ENCODE measurements around the gene LEPROT. TPM values are rescaled to one million over a fixed set of nuclear protein-coding genes. Genes with fewer than 3 reads are reported as not detected.

LEPROT gene
- total and polyA plus RNA-seq, 4 donors: 23.6 to 43.4 (median 36.3) TPM

DNA sequence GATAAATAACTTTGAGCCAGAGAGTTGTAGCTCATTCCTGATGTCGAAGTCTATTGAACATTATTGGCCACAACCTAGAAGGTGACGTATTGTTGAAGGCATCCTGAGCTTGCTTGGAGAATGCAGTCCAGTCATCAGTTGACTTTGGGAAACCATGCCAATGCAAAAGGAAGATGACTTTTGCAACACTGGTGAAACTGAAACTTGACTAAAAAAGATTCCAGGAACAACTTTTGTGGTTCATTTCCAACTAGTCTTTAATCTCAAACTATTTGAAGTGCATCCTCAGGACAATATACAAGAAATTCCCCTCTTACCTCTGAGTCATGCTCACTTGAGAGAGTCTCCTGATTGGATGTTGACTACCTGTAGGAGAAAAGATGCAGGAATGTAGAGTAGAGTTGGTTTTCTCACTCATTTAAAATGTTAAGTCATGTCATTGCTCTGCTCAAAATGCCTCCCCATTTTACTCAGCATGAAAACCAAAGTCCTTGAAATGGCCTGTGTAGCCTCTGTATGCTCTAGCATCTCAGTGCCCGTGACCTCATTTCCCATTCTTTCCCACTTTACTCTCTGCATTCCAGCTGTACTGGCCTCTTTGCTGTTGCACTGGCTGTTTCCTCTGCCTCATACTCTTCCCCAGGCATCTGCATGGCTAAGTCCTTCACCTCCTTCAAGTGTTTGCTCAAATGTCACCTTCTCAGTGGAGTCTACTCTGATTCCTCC lies 24.4 kb upstream of the LEPROT start:
- no peak overlapping the region for H3K4me3 ChIP-seq (ENCODE audit: low read depth in 1 of 3, low read length in 3 of 3)
- H3K36me3 ChIP-seq (ENCODE audit: control insufficient read depth in 4 of 4, insufficient read depth in 3 of 4, low read depth in 1 of 4, low read length in 3 of 4): no peaks in the 10 kb centered on the region
- H3K9me3 ChIP-seq (ENCODE audit: control insufficient read depth in 4 of 4, low read length in 3 of 4): no peaks in the 10 kb centered on the region
- H3K4me1 ChIP-seq (ENCODE audit: control insufficient read depth in 4 of 4, insufficient read depth in 4 of 4, low read length in 3 of 4): no peaks in the 10 kb centered on the region
- DNase-seq (ENCODE audit: low spot score): no peak
- H3K9ac ChIP-seq (ENCODE audit: low read depth in 1 of 2, low read length in 2 of 2): no peak overlapping the region
- H3K27ac ChIP-seq (ENCODE audit: low read depth in 1 of 2, low read length in 2 of 2): no peak overlapping the region
- WGBS: 89% methylated on average over 3 of the region's 3 CpGs
- no peaks in the 10 kb centered on the region for H3K27me3 ChIP-seq (ENCODE audit: control insufficient read depth in 4 of 4, insufficient read depth in 4 of 4, low read length in 3 of 4)
- TF ChIP-seq SP1 (IDR thresholded peaks at IDR 0.05): no peak
- no peak for TF ChIP-seq TAF1 (conservative IDR thresholded peaks at IDR 0.05)
- TF ChIP-seq, protein P1, sequence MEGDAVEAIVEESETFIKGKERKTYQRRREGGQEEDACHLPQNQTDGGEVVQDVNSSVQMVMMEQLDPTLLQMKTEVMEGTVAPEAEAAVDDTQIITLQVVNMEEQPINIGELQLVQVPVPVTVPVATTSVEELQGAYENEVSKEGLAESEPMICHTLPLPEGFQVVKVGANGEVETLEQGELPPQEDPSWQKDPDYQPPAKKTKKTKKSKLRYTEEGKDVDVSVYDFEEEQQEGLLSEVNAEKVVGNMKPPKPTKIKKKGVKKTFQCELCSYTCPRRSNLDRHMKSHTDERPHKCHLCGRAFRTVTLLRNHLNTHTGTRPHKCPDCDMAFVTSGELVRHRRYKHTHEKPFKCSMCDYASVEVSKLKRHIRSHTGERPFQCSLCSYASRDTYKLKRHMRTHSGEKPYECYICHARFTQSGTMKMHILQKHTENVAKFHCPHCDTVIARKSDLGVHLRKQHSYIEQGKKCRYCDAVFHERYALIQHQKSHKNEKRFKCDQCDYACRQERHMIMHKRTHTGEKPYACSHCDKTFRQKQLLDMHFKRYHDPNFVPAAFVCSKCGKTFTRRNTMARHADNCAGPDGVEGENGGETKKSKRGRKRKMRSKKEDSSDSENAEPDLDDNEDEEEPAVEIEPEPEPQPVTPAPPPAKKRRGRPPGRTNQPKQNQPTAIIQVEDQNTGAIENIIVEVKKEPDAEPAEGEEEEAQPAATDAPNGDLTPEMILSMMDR (IDR thresholded peaks at IDR 0.05; ENCODE audit: low read depth, low read length, missing input control): no peak
- no peak for TF ChIP-seq FOXA2 (IDR thresholded peaks at IDR 0.05)
- TF ChIP-seq HNF4A (conservative IDR thresholded peaks at IDR 0.05): no peak
- TF ChIP-seq, protein P2, sequence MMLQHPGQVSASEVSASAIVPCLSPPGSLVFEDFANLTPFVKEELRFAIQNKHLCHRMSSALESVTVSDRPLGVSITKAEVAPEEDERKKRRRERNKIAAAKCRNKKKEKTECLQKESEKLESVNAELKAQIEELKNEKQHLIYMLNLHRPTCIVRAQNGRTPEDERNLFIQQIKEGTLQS (IDR thresholded peaks at IDR 0.05): no peak
- no peak for TF ChIP-seq HNF4G (IDR thresholded peaks at IDR 0.05)
- TF ChIP-seq GABPA (IDR thresholded peaks at IDR 0.05 in 1 of 2, conservative IDR thresholded peaks at IDR 0.05 in 1 of 2): no peak
- TF ChIP-seq, protein P3, sequence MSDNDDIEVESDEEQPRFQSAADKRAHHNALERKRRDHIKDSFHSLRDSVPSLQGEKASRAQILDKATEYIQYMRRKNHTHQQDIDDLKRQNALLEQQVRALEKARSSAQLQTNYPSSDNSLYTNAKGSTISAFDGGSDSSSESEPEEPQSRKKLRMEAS (IDR thresholded peaks at IDR 0.05): no peak
- TF ChIP-seq YY1 (IDR thresholded peaks at IDR 0.05): no peak
- TF ChIP-seq EGR1 (IDR thresholded peaks at IDR 0.05; ENCODE audit: low read depth in 2 of 2): no peak
- no peak for TF ChIP-seq JUND (IDR thresholded peaks at IDR 0.05)
- TF ChIP-seq FOXA1 (IDR thresholded peaks at IDR 0.05): no peak
- TF ChIP-seq, protein P4, sequence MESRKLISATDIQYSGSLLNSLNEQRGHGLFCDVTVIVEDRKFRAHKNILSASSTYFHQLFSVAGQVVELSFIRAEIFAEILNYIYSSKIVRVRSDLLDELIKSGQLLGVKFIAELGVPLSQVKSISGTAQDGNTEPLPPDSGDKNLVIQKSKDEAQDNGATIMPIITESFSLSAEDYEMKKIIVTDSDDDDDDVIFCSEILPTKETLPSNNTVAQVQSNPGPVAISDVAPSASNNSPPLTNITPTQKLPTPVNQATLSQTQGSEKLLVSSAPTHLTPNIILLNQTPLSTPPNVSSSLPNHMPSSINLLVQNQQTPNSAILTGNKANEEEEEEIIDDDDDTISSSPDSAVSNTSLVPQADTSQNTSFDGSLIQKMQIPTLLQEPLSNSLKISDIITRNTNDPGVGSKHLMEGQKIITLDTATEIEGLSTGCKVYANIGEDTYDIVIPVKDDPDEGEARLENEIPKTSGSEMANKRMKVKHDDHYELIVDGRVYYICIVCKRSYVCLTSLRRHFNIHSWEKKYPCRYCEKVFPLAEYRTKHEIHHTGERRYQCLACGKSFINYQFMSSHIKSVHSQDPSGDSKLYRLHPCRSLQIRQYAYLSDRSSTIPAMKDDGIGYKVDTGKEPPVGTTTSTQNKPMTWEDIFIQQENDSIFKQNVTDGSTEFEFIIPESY (IDR thresholded peaks at IDR 0.05): no peak
- TF ChIP-seq RAD21 (IDR thresholded peaks at IDR 0.05): no peak
- TF ChIP-seq NR2F2 (IDR thresholded peaks at IDR 0.05): no peak
- TF ChIP-seq RXRA (IDR thresholded peaks at IDR 0.05): no peak
- TF ChIP-seq, protein P5, sequence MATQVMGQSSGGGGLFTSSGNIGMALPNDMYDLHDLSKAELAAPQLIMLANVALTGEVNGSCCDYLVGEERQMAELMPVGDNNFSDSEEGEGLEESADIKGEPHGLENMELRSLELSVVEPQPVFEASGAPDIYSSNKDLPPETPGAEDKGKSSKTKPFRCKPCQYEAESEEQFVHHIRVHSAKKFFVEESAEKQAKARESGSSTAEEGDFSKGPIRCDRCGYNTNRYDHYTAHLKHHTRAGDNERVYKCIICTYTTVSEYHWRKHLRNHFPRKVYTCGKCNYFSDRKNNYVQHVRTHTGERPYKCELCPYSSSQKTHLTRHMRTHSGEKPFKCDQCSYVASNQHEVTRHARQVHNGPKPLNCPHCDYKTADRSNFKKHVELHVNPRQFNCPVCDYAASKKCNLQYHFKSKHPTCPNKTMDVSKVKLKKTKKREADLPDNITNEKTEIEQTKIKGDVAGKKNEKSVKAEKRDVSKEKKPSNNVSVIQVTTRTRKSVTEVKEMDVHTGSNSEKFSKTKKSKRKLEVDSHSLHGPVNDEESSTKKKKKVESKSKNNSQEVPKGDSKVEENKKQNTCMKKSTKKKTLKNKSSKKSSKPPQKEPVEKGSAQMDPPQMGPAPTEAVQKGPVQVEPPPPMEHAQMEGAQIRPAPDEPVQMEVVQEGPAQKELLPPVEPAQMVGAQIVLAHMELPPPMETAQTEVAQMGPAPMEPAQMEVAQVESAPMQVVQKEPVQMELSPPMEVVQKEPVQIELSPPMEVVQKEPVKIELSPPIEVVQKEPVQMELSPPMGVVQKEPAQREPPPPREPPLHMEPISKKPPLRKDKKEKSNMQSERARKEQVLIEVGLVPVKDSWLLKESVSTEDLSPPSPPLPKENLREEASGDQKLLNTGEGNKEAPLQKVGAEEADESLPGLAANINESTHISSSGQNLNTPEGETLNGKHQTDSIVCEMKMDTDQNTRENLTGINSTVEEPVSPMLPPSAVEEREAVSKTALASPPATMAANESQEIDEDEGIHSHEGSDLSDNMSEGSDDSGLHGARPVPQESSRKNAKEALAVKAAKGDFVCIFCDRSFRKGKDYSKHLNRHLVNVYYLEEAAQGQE (IDR thresholded peaks at IDR 0.05): no peak

All from liver (tissue), 9 donors.